MCF 10A (cell line): ENCODE data around the gene ADAMTS14. TPM values are rescaled to one million over a fixed set of nuclear protein-coding genes. Genes with fewer than 3 reads are reported as not detected.
A peak's percentile ranks its signal among the peaks of the same experiment; 100 is the strongest.

ENCODE experiments used
- Bru-seq: library from RNA; stranded (reverse); fragments of 400-500 nt; gene quantifications from one replicate; lab custom pipeline; 2021; lab: Mats Ljungman, UMichigan
- BruChase-seq, 2 experiments: library from RNA; stranded (reverse); fragments of 400-500 nt; gene quantifications; one replicate each; lab custom pipeline; 2021; lab: Mats Ljungman, UMichigan
- BruUV-seq: library from RNA; stranded (reverse); fragments of 400-500 nt; replicated peaks from 2 replicates; lab custom pipeline; 2021; lab: Mats Ljungman, UMichigan
- CTCF ChIA-PET: fragments of 300-600 bp; sonication (Branson Sonifier 250); formaldehyde crosslinking; extraction: SDS; loops from one replicate; lab custom pipeline; 2021; ENCODE audit warnings: antibody characterized with exemption, inconsistent platforms; lab: Yijun Ruan, JAX
- POLR2A ChIA-PET: fragments of 300-600, 350-650 bp; sonication (Branson Sonifier 250); formaldehyde crosslinking; extraction: SDS; loops from one replicate; lab custom pipeline; 2020; ENCODE audit warnings: antibody characterized with exemption, inconsistent platforms; lab: Yijun Ruan, JAX
- DNase-seq: peaks from one replicate; pipeline ENCODE4 v3.0.0-alpha.2; 2018; ENCODE audit not compliant: unreplicated experiment
- H3K27ac Mint-ChIP-seq: one replicate; pipeline ENCODE4 v1.8.0; 2022; ENCODE audit warnings: mild to moderate bottlenecking, low read depth, mixed read lengths; ENCODE audit not compliant: unreplicated experiment
- H3K27me3 Mint-ChIP-seq: one replicate; pipeline ENCODE4 v1.8.0; 2022; ENCODE audit warnings: mixed read lengths; ENCODE audit not compliant: insufficient read depth, unreplicated experiment
- H3K36me3 Mint-ChIP-seq: one replicate; pipeline ENCODE4 v1.8.0; 2022; ENCODE audit warnings: mild to moderate bottlenecking, moderate library complexity, mixed read lengths; ENCODE audit not compliant: insufficient read depth, unreplicated experiment
- H3K4me1 Mint-ChIP-seq: one replicate; pipeline ENCODE4 v1.8.0; 2022; ENCODE audit warnings: mixed read lengths; ENCODE audit not compliant: insufficient read depth, unreplicated experiment
- H3K4me3 Mint-ChIP-seq: one replicate; pipeline ENCODE4 v1.8.0; 2022; ENCODE audit warnings: mild to moderate bottlenecking, moderate library complexity, mixed read lengths; ENCODE audit not compliant: unreplicated experiment
- H3K9me3 Mint-ChIP-seq: one replicate; pipeline ENCODE4 v1.8.0; 2022; ENCODE audit warnings: mixed read lengths; ENCODE audit not compliant: unreplicated experiment
- intact Hi-C: fragments of 100-400 bp; cut with micrococcal nuclease; formaldehyde crosslinking; loops from 2 replicates; pipeline ENCODE4 v1.14.1; 2022
- long read RNA-seq: library from polyadenylated mRNA; stranded (forward); transcript quantifications from one replicate; pipeline ENCODE4 v2.0.0, GENCODE V29; 2022
- total RNA-seq: library from RNA; stranded (reverse); gene quantifications from 2 replicates; pipeline ENCODE4 v1.2.3, GENCODE V29; 2022
- TF ChIP-seq, protein P1 (sequence below): fragments of 200-600 bp; IDR thresholded peaks from one replicate; pipeline ENCODE4 v1.8.0; 2022; ENCODE audit warnings: antibody characterized with exemption, mild to moderate bottlenecking; ENCODE audit not compliant: unreplicated experiment

The ADAMTS14 gene, protein sequence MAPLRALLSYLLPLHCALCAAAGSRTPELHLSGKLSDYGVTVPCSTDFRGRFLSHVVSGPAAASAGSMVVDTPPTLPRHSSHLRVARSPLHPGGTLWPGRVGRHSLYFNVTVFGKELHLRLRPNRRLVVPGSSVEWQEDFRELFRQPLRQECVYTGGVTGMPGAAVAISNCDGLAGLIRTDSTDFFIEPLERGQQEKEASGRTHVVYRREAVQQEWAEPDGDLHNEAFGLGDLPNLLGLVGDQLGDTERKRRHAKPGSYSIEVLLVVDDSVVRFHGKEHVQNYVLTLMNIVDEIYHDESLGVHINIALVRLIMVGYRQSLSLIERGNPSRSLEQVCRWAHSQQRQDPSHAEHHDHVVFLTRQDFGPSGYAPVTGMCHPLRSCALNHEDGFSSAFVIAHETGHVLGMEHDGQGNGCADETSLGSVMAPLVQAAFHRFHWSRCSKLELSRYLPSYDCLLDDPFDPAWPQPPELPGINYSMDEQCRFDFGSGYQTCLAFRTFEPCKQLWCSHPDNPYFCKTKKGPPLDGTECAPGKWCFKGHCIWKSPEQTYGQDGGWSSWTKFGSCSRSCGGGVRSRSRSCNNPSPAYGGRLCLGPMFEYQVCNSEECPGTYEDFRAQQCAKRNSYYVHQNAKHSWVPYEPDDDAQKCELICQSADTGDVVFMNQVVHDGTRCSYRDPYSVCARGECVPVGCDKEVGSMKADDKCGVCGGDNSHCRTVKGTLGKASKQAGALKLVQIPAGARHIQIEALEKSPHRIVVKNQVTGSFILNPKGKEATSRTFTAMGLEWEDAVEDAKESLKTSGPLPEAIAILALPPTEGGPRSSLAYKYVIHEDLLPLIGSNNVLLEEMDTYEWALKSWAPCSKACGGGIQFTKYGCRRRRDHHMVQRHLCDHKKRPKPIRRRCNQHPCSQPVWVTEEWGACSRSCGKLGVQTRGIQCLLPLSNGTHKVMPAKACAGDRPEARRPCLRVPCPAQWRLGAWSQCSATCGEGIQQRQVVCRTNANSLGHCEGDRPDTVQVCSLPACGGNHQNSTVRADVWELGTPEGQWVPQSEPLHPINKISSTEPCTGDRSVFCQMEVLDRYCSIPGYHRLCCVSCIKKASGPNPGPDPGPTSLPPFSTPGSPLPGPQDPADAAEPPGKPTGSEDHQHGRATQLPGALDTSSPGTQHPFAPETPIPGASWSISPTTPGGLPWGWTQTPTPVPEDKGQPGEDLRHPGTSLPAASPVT
- total RNA-seq (0.25 TPM in 1 of 2 replicates, not detected in the other), Bru-seq, nascent RNA (percentile 17 among the genes with signal in this experiment), BruChase-seq, experiment 1, labeled RNA remaining after a 6-hour chase (percentile 16 among the genes with signal in this experiment), BruChase-seq, experiment 2, labeled RNA remaining after a 2-hour chase (percentile 18 among the genes with signal in this experiment)
- long read RNA-seq: 0 reads

DNA sequence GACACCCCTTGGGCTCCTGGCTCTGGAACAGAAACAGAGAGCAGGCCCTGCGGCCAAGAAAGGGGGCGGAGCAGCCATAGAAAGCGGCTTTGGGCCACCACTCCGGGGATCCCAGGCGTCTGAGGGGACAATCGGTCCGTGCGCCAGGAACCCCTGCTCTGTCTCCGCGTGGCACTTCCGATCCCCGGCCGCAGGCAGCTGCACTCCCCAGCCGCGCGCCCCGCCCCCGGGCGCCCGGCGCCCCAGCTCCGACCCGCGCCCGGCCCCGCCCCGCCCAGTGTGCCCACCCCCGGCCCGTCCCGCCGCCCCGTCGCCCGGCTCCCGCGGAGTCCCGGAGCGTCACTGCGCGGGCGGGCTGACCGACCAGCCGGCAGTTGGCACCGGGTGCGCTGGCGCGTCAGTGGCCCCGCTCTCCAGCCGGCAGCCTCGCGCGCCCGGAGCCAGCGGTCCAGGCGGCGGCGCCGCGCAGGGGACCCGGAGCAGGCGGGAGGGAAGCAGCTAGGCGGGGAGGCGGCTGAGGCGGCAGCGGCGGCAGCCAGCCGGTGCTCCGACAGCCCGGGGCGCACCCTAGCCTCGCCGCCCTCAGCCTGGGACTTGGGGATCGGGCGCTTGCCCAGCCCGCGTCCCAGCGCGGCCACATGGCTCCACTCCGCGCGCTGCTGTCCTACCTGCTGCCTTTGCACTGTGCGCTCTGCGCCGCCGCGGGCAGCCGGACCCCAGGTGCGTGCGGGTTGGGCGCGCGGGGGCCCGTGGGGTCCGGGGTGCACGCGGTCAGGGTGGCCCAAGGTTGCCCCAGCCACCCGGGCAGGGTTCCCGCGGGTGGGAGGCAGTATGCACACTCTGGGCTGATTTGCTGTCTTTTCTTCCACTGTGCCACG lies at the start of gene ADAMTS14:
Gene ADAMTS14, plus strand, starts transcription at position 342 of the 878 bp plus-strand sequence. Its CDS starts 297 bp downstream, at position 639.
- Mint-ChIP-seq H3K9me3 (no peaks in the 10 kb centered on the region), H3K36me3 (peaks cover 6% of the 10 kb centered on the region), H3K4me3 (peak within 1 kb of the TSS; percentile 61), H3K27me3 (peaks cover 36% of the 10 kb centered on the region), H3K27ac (no peak within 1 kb of the TSS), H3K4me1 (peaks cover 30% of the 10 kb centered on the region)
- intact Hi-C loops: loop anchor here (1.0 to 10.0 kb wide), 5 partner anchors 16 to 114 kb away; no protein-coding TSS in a partner anchor
- DNase-seq: no peak
- ChIA-PET CTCF (no interaction called here), POLR2A (interaction anchor here (0.8 kb wide), 1 partner anchor 531 kb away, joined by 3 read pairs; no protein-coding TSS in a partner anchor)
- TF ChIP-seq, protein P1, sequence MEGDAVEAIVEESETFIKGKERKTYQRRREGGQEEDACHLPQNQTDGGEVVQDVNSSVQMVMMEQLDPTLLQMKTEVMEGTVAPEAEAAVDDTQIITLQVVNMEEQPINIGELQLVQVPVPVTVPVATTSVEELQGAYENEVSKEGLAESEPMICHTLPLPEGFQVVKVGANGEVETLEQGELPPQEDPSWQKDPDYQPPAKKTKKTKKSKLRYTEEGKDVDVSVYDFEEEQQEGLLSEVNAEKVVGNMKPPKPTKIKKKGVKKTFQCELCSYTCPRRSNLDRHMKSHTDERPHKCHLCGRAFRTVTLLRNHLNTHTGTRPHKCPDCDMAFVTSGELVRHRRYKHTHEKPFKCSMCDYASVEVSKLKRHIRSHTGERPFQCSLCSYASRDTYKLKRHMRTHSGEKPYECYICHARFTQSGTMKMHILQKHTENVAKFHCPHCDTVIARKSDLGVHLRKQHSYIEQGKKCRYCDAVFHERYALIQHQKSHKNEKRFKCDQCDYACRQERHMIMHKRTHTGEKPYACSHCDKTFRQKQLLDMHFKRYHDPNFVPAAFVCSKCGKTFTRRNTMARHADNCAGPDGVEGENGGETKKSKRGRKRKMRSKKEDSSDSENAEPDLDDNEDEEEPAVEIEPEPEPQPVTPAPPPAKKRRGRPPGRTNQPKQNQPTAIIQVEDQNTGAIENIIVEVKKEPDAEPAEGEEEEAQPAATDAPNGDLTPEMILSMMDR: no peak
- no TSS peak for BruUV-seq

DNA sequence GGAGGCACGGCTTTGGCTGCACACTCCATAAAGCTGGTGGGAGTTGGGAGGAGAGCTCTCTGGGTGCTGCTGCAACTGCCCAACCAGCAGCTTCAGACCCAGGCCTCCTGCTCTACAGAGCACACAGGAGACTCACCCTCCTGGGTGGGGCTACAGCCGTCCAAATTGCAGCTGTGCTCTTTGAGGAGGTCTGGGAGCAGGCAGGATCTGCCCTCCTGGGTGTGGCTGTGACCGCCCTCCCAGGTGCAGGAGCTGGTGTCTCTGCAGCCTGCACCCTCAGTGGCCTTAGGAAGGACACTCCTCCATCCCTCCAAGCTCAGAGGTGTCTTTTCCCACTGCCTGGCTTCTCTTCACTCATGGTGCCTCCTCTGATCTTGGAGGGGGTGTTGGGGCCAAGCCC lies 49.8 kb upstream of the ADAMTS14 start:
- ChIA-PET CTCF (no interaction called here), POLR2A (no interaction called here)
- intact Hi-C loops: no loop called here
- Mint-ChIP-seq H3K27ac (no peak overlapping the region), H3K36me3 (no peaks in the 10 kb centered on the region), H3K9me3 (peaks cover 10% of the 10 kb centered on the region), H3K4me1 (no peaks in the 10 kb centered on the region), H3K4me3 (no peak overlapping the region), H3K27me3 (no peaks in the 10 kb centered on the region)
- no peak for DNase-seq
- TF ChIP-seq, protein P1: no peak
- no TSS peak for BruUV-seq

DNA sequence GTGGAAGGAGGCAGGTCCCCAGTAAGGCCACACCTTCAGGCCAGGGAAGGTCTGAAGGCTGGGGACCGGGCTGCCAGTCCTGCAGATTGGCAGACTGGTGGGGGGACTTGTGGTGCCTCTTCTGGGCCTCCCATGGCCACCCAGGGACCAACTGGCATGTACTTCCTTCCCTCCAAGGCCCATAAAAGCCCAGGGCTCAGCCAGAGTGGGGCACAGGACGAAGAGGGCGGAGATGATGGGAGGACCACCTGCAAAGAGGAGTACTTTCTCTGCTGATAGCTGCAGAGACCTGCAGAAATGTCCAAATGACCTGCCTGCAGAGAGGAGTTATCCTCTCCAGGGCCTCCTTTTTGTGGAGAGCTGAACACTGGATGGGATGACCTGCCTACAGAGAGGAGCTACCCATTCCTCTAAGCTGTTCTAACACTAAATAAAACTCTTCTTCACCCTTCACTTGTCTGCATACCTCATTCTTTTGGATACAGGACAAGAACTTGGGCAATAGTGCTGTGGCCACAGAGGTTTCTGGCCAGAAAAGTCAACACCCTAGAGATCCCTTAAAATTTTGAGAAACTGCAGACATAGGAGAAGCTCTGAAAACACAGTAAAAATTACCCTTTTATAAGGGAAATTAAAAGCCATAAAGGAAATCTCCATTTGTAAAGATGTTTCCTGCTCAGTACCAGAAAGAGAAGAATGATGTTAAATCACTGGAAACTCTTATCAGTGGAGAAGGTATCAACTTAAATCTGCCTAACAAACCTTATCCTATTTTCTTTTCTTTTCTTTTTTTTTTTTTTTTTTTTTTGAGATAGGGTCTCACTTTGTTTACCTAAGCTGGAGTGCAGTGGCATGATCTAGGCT lies 49.1 kb upstream of the ADAMTS14 start:
- TF ChIP-seq, protein P1: no peak
- no TSS peak for BruUV-seq
- Mint-ChIP-seq H3K4me3 (no peak overlapping the region), H3K4me1 (no peaks in the 10 kb centered on the region), H3K27me3 (no peaks in the 10 kb centered on the region), H3K36me3 (no peaks in the 10 kb centered on the region), H3K27ac (no peak overlapping the region), H3K9me3 (peaks cover 10% of the 10 kb centered on the region)
- intact Hi-C loops: no loop called here
- ChIA-PET CTCF (interaction anchor here (0.6 kb wide), 1 partner anchor 983 kb away, joined by 5 read pairs; no protein-coding TSS in a partner anchor), POLR2A (no interaction called here)
- DNase-seq: no peak
